GM12892 (cell line): ENCODE data around the gene NPPC.
"Not testable (repeated sequence)": the region's sequence is repeated elsewhere in the genome, so short reads cannot be mapped to it uniquely, and the experiment has no call there.

Experiments
- DNase-seq: peaks from one replicate; pipeline ENCODE4 v3.0.0; 2011; ENCODE audit not compliant: insufficient read length
- FAIRE-seq: peaks from 2 replicates; lab custom pipeline; 2011; peaks lifted over from hg19 to GRCh38; lab: Jason Lieb, UNC
- POLR2A ChIP-seq: IDR thresholded peaks from 2 replicates; pipeline ENCODE4 v1.6.1; 2011; ENCODE audit warnings: low read depth, low read length, control low read depth
- POLR2AphosphoS5 ChIP-seq: IDR thresholded peaks from 2 replicates; pipeline ENCODE4 v1.6.1; 2011; ENCODE audit warnings: low read depth, low read length, control low read depth
- TAF1 ChIP-seq: IDR thresholded peaks from 2 replicates; pipeline ENCODE4 v1.6.1; 2011; ENCODE audit warnings: low read depth, mild to moderate bottlenecking, control low read depth, low read length, borderline replicate concordance

Gene NPPC

DNA sequence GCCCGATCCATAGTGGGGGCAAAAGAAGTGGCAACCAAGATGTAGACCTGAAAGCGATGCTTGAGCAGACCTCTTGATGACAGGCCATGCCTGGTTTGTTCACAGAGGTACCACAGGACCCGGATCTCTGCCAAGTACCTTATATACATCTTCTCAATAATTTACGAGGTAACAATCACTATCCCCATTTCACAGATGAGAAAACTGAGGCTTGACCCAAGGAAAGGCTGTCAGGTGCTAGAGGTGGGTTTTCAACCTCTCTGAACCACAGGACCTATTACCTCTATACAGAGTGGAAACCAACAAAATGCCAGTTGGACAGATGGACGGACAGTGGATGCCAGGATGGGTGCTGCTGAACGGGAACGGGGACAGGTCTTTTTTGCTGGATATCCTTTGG is 21.5 kb upstream of the NPPC start:
- no peak for DNase-seq
- no peak for FAIRE-seq
- no peak for TF ChIP-seq TAF1

- DNase-seq, FAIRE-seq: not testable (repeated sequence)
Measured at GRCh38 chr2:231947112-231947511, 20.9 kb upstream of the NPPC start.

DNA sequence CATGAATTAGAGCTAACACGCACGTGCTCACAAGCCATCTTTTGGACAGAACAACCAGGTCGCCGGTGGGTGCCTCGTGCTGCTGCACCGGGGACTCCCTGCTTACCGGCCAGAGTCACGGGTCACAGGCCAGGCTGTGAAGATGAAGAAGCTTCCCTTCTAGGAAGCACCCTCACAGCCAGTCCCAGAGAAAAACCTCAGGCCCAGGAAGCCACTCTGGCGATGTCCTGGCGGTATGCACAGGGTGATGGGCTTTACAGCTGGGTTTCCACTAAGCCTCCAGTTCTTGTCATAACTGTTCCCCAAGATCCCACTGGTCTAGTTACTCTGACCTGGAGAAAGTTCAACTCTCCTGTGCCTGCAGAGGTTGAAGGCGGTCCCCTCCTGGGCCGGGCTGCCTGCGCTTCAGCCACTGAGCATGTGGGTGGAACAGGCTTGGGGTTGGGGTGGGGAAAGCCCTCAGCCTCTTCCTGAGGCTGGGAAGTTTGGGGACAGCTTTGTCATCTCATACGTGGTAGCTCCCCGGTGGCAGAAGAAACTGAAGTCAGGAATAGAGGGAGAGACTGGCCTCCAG is 20.1 kb upstream of the NPPC start:
- FAIRE-seq (no peak), DNase-seq (no peak)
- TF ChIP-seq TAF1 (no peak), POLR2AphosphoS5 (no peak), POLR2A (no peak)

GRCh38 chr2:231942180-231942579 is 16.0 kb upstream of the NPPC start:
- no peak for DNase-seq
- no peak for FAIRE-seq
- TF ChIP-seq TAF1 = no peak

DNA sequence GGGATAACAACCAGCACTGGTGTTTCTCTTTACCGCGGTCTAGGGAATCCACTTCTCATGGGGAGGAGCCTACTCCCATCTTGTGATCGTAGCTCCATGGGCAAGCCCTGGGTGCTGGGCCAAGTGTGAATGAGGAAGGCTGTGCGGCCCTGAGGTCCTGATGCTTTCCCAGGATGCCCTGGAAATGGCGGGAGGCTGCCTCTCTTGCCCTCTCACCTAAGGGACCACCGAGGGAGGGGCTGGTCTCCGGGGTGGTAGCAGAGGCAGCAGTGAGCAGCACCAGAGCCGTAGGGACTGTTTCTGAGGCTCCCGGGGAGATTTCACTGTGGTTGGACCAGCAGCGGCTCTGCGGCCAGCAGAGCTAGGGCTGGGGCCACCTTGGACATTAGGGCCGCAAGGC is 15.5 kb upstream of the NPPC start:
- TF ChIP-seq TAF1 (no peak), POLR2A (no peak), POLR2AphosphoS5 (no peak)
- DNase-seq (no peak), FAIRE-seq (no peak)

GRCh38 chr2:231940795-231941194 is 14.6 kb upstream of the NPPC start:
- FAIRE-seq = no peak
- no peak for DNase-seq
- TF ChIP-seq TAF1 (no peak), POLR2AphosphoS5 (no peak), POLR2A (no peak)

DNA sequence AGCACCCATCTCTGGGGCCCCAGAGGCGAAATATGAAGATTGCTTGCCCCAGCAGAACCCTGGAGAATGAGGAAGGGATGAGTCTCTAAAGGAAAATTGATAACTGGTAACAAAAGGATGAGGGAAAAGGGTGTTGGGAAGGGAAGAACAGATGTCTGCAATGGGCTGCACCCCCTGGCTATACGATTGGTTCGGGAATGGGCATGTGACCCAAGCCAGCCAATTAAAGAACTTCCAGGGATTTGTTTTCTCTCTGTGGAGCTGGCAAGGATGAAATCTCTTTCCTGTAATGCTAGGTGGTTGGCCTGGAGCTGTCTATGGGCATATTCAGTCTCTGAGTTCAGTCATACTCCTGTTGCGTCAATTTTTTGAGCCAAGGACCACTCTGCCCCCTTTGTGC is 12.8 kb upstream of the NPPC start:
- TF ChIP-seq POLR2A (no peak), TAF1 (no peak), POLR2AphosphoS5 (no peak)
- DNase-seq = no peak

GRCh38 chr2:231937057-231937456 is 10.9 kb upstream of the NPPC start:
- FAIRE-seq (no peak), DNase-seq (no peak)
- no peak for TF ChIP-seq TAF1
- TF ChIP-seq POLR2AphosphoS5 = no peak
- no peak for TF ChIP-seq POLR2A

More for the DNA sequence above, 12.8 kb upstream of the NPPC start:
- no peak for FAIRE-seq

DNA sequence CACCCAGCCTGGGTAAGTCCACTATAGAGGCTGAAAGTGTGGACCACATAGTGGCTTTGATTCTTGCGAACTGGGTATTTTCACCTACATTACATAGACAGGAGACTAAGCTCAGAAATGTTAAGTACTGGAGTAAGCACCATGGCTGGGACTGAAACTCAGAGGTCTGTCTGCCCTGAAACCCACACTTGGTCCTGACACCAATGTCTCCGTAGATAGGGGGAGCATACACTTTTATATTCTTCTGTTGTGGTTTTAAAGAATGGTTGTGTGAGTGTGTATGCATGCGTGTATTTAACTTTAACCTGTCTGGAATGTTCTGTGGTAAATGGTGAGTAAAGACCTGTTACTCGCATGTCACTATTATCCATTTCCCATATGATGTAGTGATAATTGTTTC is 10.3 kb upstream of the NPPC start:
- TF ChIP-seq POLR2A = no peak
- TF ChIP-seq POLR2AphosphoS5 = no peak
- no peak for TF ChIP-seq TAF1
- DNase-seq = no peak
- no peak for FAIRE-seq

DNA sequence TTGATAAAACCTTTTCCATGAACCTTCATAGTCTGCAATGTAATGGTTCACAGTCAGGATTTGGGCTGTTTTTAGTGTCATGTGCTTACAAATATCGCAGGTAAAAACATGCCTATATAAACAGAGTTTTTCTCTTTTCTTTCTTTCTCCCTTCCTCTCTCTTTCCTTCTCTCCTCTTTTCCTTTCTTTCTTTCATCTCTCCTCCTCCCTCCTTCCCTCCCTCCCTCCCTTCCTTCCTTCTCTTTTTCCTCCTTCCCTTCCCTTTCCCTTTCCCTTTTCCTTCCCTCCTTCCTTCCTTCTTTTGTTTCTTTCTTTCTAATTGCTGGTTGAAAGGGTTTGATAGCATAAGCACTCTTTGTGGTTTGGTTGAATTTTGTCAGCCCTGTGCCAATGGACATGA is 9.6 kb upstream of the NPPC start:
- FAIRE-seq = no peak
- no peak for DNase-seq
- TF ChIP-seq POLR2A (no peak), POLR2AphosphoS5 (no peak), TAF1 (no peak)

DNA sequence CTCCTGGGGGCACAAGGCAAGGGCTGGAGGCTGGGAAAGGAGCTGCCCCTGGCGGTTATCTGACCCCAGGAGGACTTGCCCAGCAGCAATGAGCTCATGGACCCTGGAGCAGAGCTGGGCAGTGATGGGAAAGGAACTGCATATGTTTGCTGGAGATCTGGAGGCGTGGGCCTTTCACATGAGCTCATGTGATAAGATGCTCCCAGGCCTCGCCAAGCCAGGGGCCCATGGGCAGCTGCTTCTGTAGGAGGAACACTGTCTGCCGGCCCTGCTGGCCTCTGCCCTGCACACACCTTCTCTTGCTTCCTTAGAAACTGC is 9.0 kb upstream of the NPPC start:
- no peak for FAIRE-seq
- no peak for DNase-seq
- no peak for TF ChIP-seq POLR2A
- TF ChIP-seq TAF1 = no peak
- no peak for TF ChIP-seq POLR2AphosphoS5

DNA sequence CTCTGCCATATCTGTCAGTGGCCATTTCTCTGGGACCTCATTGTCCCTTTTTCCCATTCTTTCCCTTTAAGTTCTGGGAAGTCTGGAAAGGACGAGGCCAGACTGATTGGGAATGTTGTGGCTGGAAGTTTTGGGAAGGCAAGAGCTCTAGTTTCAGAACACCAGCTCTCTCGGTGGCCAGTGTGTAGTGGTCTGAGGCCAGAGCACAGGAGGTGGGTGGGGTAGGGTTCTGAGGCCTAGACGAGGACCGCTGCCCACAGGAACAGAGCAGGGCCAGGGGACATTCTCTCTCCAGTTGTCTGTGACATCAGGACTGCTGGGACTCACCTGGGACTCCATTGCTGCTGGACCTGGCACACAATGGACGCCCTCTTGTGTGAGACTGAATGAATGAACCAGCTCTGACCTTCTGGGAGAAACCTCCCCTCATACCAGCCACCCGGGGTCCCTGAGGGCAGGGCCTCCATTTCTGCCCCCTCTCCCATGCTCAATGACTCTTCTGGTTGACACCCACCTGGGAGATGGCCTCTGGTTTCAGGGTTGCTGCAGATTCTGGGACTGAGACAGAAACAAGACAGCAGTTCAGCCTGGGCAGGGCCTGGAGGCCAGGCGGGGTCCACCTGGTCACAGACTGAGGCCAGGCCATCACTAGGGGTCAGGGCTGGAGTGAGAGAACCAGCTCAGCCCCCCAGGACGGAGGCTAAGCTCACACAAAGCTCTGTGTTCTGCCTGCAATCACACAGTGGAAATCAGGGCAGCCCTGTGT is 8.4 kb upstream of the NPPC start:
- TF ChIP-seq POLR2AphosphoS5 = no peak
- no peak for TF ChIP-seq POLR2A
- no peak for TF ChIP-seq TAF1
- FAIRE-seq (no peak), DNase-seq (no peak)
